HEK293 (cell line): ENCODE data around the gene SZRD1.

Source experiments
- ZNF266 ChIP-seq: fragments of 450-650 bp; formaldehyde crosslinking; IDR thresholded peaks from 2 replicates; pipeline ENCODE4 v1.5.1; 2016; ENCODE audit warnings: missing biosample characterization, missing genetic modification characterization, low read depth
- ZNF530 ChIP-seq: fragments of 450-650 bp; formaldehyde crosslinking; IDR thresholded peaks from 2 replicates; pipeline ENCODE4 v1.5.1; 2016; ENCODE audit warnings: low read depth, missing biosample characterization, missing genetic modification characterization
- ZNF623 ChIP-seq: fragments of 450-650 bp; formaldehyde crosslinking; IDR thresholded peaks from 2 replicates; pipeline ENCODE4 v1.5.1; 2016; ENCODE audit warnings: missing biosample characterization, missing genetic modification characterization
- TF ChIP-seq, protein P1 (sequence below): fragments of 450-650 bp; IDR thresholded peaks from 2 replicates; pipeline ENCODE4 v1.5.1; 2018; ENCODE audit warnings: missing biosample characterization, missing genetic modification characterization

DNA sequence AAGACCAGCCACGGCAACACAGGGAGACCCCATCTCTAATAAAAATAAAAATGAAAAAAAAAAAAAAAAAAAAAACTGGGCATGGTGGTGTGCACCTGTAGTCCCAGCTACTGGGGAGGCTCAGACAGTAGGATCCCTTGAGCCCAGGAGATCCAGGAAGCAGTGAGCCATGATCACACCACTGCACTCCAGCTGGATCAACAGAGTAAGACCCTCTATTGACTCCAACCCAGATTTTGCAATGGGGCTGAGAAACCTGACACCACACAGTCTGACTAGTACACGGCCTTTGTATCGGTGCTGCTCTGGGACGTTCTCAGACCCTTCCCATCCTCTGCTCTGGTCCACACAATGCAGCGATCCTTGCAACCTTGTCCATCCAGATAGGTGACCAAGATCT, 38.4 kb downstream of the SZRD1 start:
- TF ChIP-seq ZNF266 (tag by site-specific recombination) (no peak), ZNF623 (tag by site-specific recombination) (no peak), ZNF530 (no peak)
- TF ChIP-seq, protein P1, sequence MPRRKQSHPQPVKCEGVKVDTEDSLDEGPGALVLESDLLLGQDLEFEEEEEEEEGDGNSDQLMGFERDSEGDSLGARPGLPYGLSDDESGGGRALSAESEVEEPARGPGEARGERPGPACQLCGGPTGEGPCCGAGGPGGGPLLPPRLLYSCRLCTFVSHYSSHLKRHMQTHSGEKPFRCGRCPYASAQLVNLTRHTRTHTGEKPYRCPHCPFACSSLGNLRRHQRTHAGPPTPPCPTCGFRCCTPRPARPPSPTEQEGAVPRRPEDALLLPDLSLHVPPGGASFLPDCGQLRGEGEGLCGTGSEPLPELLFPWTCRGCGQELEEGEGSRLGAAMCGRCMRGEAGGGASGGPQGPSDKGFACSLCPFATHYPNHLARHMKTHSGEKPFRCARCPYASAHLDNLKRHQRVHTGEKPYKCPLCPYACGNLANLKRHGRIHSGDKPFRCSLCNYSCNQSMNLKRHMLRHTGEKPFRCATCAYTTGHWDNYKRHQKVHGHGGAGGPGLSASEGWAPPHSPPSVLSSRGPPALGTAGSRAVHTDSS = no peak
